GM12878 (cell line): ENCODE results near the gene PLEKHJ1. TPM values are rescaled to one million over a fixed set of nuclear protein-coding genes. Genes with fewer than 3 reads are reported as not detected.

ENCODE experiments used
- ATAC-seq: fragments of 200-7000 bp; cut with Tn5 transposase; 3 replicates; pipeline ENCODE4 v1.9.1; 2020; ENCODE audit warnings: mild to moderate bottlenecking, moderate library complexity
- BruUV-seq: library from RNA; stranded (reverse); fragments of 400-500 nt; replicated peaks from 2 replicates; lab custom pipeline; 2021; lab: Mats Ljungman, UMichigan
- CTCF ChIA-PET: fragments of 300-600 bp; sonication (Branson Sonifier 250); formaldehyde crosslinking; extraction: SDS; loops from one replicate; lab custom pipeline; 2021; ENCODE audit warnings: inconsistent platforms; lab: Yijun Ruan, JAX
- POLR2A ChIA-PET: fragments of 350-600 bp; formaldehyde crosslinking; extraction: SDS; loops from one replicate; lab custom pipeline; 2021; ENCODE audit warnings: inconsistent platforms; lab: Charles Lee
- RAD21 ChIA-PET: fragments of 300-600 bp; sonication (Branson Sonifier 250); formaldehyde crosslinking; loops from one replicate; lab custom pipeline; 2023; ENCODE audit warnings: antibody characterized with exemption; ENCODE audit not compliant: unreplicated experiment; lab: Charles Lee
- SMC1A ChIA-PET: fragments of 300-600 bp; sonication (Branson Sonifier 250); formaldehyde crosslinking; loops from one replicate; lab custom pipeline; 2023; ENCODE audit not compliant: unreplicated experiment, uncharacterized antibody; lab: Charles Lee
- DNase-seq: peaks from one replicate; pipeline ENCODE4 v3.0.0-alpha.2; 2011; ENCODE audit warnings: low read depth, low spot score
- FAIRE-seq: peaks from 3 replicates; lab custom pipeline; 2011; peaks lifted over from hg19 to GRCh38; lab: Jason Lieb, UNC
- H2AFZ ChIP-seq: 2 replicates; pipeline ENCODE4 v1.6.0; 2011; ENCODE audit warnings: low read depth, low read length, control low read depth; ENCODE audit not compliant: control insufficient read depth
- H3K27ac ChIP-seq: 2 replicates; pipeline ENCODE4 v1.5.1; 2011; ENCODE audit warnings: control low read depth; ENCODE audit not compliant: control insufficient read depth, insufficient read depth
- H3K27me3 ChIP-seq, 2 experiments: replicated peaks in 1 of 2; 2 replicates each; pipeline versions ENCODE4 v1.6.0 to v1.6.1; 2011; ENCODE audit warnings: low read length in 1 of 2; ENCODE audit not compliant: control insufficient read depth in 2 of 2, insufficient read depth in 2 of 2
- H3K36me3 ChIP-seq, 2 experiments: 2 replicates each; pipeline ENCODE4 v1.5.1; 2011; ENCODE audit warnings: low read length in 1 of 2; ENCODE audit not compliant: control insufficient read depth in 2 of 2, insufficient read depth in 2 of 2
- H3K4me1 ChIP-seq: 2 replicates; pipeline ENCODE4 v1.6.1; 2011; ENCODE audit warnings: mild to moderate bottlenecking, low read length, moderate library complexity, mixed read lengths; ENCODE audit not compliant: control insufficient read depth, insufficient read depth
- H3K4me2 ChIP-seq: 2 replicates; pipeline ENCODE4 v1.6.0; 2011; ENCODE audit warnings: control low read depth; ENCODE audit not compliant: control insufficient read depth, insufficient read depth
- H3K4me3 ChIP-seq: fragments of 200-600 bp; sonication (generic); 2 replicates; pipeline ENCODE4 v1.5.1; 2016
- H3K79me2 ChIP-seq: 2 replicates; pipeline ENCODE4 v1.6.0; 2011; ENCODE audit warnings: low read length; ENCODE audit not compliant: control insufficient read depth, insufficient read depth
- H3K9ac ChIP-seq: 2 replicates; pipeline ENCODE4 v1.8.0; 2011; ENCODE audit warnings: low read length, control low read depth, mixed read lengths; ENCODE audit not compliant: control insufficient read depth, insufficient read depth
- H3K9me3 ChIP-seq: replicated peaks from 3 replicates; pipeline ENCODE4 v1.5.1; 2011; ENCODE audit warnings: mild to moderate bottlenecking, low read length; ENCODE audit not compliant: control insufficient read depth, insufficient read depth
- H4K20me1 ChIP-seq: 2 replicates; pipeline ENCODE4 v1.6.0; 2011; ENCODE audit not compliant: control insufficient read depth, insufficient read depth
- MXI1 ChIP-seq: fragments of 150-350 bp; IDR thresholded peaks from 2 replicates; pipeline ENCODE4 v1.6.1; 2011; ENCODE audit warnings: low read depth, mild to moderate bottlenecking, inconsistent platforms, low read length, improper control_type of control experiment
- POLR2A ChIP-seq: IDR thresholded peaks from 2 replicates; pipeline ENCODE4 v1.6.1; 2011; ENCODE audit warnings: low read depth, mild to moderate bottlenecking, low read length
- POLR2AphosphoS2 ChIP-seq: IDR thresholded peaks from 2 replicates; pipeline ENCODE4 v1.6.1; 2011; ENCODE audit warnings: low read depth, mild to moderate bottlenecking, low read length, improper control_type of control experiment, moderate library complexity
- POLR2AphosphoS5 ChIP-seq: IDR thresholded peaks from 2 replicates; pipeline ENCODE4 v1.6.1; 2011; ENCODE audit warnings: mild to moderate bottlenecking, low read length, inconsistent platforms
- SREBF1 ChIP-seq: IDR thresholded peaks from 2 replicates; pipeline ENCODE4 v1.6.1; 2012; ENCODE audit warnings: mild to moderate bottlenecking, low read length
- ZZZ3 ChIP-seq: IDR thresholded peaks from 2 replicates; pipeline ENCODE4 v1.6.1; 2011; ENCODE audit warnings: low read depth; ENCODE audit not compliant: control insufficient read depth, insufficient read length
- WGBS: methylation state at CpG from one replicate; pipeline ENCODE4 v1.1.6; 2016; ENCODE audit warnings: low lambda C conversion rate; ENCODE audit not compliant: insufficient replicate concordance, insufficient coverage; ENCODE audit errors: missing lambda C conversion rate; 5-methylcytosine and 5-hydroxymethylcytosine counted together
- in situ Hi-C: fragments of 300-500 bp; cut with MboI; formaldehyde crosslinking; loops from 9 replicates; pipeline ENCODE4 v1.14.3; 2018; ENCODE audit warnings: mixed read lengths
- intact Hi-C: fragments of 100-400 bp; cut with micrococcal nuclease; formaldehyde crosslinking; loops from one replicate; pipeline ENCODE4 v1.14.2; 2022; ENCODE audit not compliant: unreplicated experiment
- polyA plus RNA-seq, 11 experiments: library from polyadenylated mRNA; depleted of rRNA in 4 of 11; unstranded in 6 of 11; stranded (reverse) in 5 of 11; fragments of >200 nt; fragmentation: Nextera tagmentation in 4 of 11; fragmentation: Illumina TruSeq in 1 of 11; extraction: Ambion mirVana in 4 of 11; extraction: Trizol in 1 of 11; gene quantifications; 1 replicate in 1 of 11; 2 replicates in 10 of 11; pipeline versions ENCODE4 v1.2.1 to v1.2.3, GENCODE V29; 2011 to 2016; ENCODE audit warnings: inconsistent platforms in 2 of 11, missing spikeins in 2 of 11, low read depth in 1 of 11
- total RNA-seq, 4 experiments: library from RNA; depleted of rRNA in 3 of 4; stranded (reverse); fragments of >200 nt in 3 of 4; fragmentation: Illumina TruSeq in 1 of 4; extraction: Trizol in 1 of 4; gene quantifications; 2 replicates each; pipeline versions ENCODE4 v1.2.1 to v1.2.3, GENCODE V29; 2013 to 2021
- TF ChIP-seq, protein P1 (sequence below): IDR thresholded peaks from 2 replicates; pipeline ENCODE4 v1.6.1; 2012; ENCODE audit warnings: low read depth, low read length, improper control_type of control experiment
- TF ChIP-seq, protein P2 (sequence below): fragments of 450-650 bp; conservative IDR thresholded peaks from 2 replicates; pipeline ENCODE4 v1.6.1; 2017; ENCODE audit warnings: mild to moderate bottlenecking, moderate library complexity

PLEKHJ1 gene
- total and polyA plus RNA-seq, 10 of the 15 experiments (the other 5 are each of a cell fraction or from before 2014, with no cell fraction given), result 1.3 to 133 (median 75.0) TPM

DNA sequence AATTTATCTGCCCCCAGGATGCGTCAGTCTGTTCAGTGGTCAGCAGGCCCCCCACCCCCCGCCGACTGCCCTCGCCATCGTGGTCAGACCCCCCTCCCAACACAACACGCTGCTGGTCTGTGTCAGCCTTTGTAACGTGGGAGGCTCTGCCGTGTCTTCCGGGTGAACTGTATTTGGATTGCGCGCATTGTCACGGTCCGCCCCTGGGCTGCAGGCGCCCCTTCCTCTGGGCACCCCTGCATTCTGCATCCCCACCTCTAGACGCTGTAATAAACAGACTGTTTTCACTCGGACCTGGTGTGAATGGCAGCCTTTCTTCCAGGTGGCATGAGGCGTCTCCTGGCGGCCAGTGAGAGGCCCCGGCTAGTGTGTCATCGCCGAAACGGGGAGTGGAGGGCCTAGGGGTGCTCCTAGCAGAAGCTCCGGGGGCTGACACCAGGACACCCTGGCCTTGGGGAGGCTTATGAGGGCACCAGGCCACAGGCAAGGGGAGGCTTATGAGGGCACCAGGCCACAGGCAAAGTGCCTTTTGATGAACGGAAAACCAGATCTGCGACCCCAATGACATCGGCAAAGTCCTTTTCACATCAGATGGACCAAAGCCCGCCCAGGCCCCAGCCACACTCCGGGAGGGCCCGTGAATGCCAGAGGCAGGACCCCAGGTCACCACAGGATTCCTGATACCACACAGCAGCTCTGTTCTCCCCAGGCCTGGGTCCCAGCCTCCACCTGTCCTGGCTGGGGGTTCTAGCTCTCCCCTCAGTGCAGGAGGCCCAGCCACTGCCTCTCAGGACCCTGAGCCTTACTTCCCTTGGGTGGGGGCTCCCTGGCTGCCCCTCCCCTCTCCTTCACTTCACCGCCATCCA is 3.6 kb downstream of the PLEKHJ1 start:
- no peaks in the 10 kb centered on the region for H3K27me3 ChIP-seq
- no peak overlapping the region for H2AFZ ChIP-seq
- H3K9ac ChIP-seq, result no peak overlapping the region
- no TSS peak for BruUV-seq
- FAIRE-seq, result no peak
- POLR2A ChIA-PET, result interaction anchor here (0.6 to 1.1 kb wide), 2 partner anchors 75 to 94 kb away, joined by 3 to 4 read pairs; no protein-coding TSS in a partner anchor
- no peak for DNase-seq
- ATAC-seq, result no peak
- no peaks in the 10 kb centered on the region for H3K9me3 ChIP-seq
- H3K4me2 ChIP-seq, result 0 out of 2 replicates have a peak overlapping the region, but pooled peaks have one; percentile 33
- peaks cover 41% of the 10 kb centered on the region for H3K79me2 ChIP-seq
- intact Hi-C loops, result loop anchor here (10.0 kb wide), 1 partner anchor 138 kb away; the partner anchor contains the start of genes IZUMO4 and MOB3A
- no peak overlapping the region for H3K27ac ChIP-seq
- SMC1A ChIA-PET, result interaction anchor here (0.9 to 3.8 kb wide), 3 partner anchors 61 to 80 kb away, joined by 3 to 19 read pairs (median 5); no protein-coding TSS in a partner anchor
- WGBS, result 85% methylated on average over 30 of the region's 30 CpGs
- no peak overlapping the region for H3K4me3 ChIP-seq
- H4K20me1 ChIP-seq, result no peaks in the 10 kb centered on the region; the same call in 1 of the 2 replicates
- H3K36me3 ChIP-seq, result peaks cover 0 to 30% of the 10 kb centered on the region in 2 experiments; a peak in 3 of 4 replicates
- RAD21 ChIA-PET, result interaction anchor here (1.2 to 4.0 kb wide), 2 partner anchors 60 to 78 kb away, joined by 3 to 39 read pairs; no protein-coding TSS in a partner anchor
- CTCF ChIA-PET, result interaction anchor here (0.9 to 3.7 kb wide), 2 partner anchors 78 to 87 kb away, joined by 3 to 35 read pairs; no protein-coding TSS in a partner anchor
- in situ Hi-C loops, result loop anchor here (5.0 kb wide), 1 partner anchor 85 kb away; no protein-coding TSS in a partner anchor
- H3K4me1 ChIP-seq, result peaks cover 14% of the 10 kb centered on the region
- TF ChIP-seq POLR2AphosphoS5 (peak; percentile 41), SREBF1 (no peak), POLR2A (peak; percentile 6; the same call in 1 of the 2 replicates), POLR2AphosphoS2 (0 out of 2 replicates have a peak, but pooled peaks have one; percentile 59), MXI1 (no peak), ZZZ3 (no peak)
- TF ChIP-seq, protein P1, sequence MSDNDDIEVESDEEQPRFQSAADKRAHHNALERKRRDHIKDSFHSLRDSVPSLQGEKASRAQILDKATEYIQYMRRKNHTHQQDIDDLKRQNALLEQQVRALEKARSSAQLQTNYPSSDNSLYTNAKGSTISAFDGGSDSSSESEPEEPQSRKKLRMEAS, result no peak
- TF ChIP-seq, protein P2, sequence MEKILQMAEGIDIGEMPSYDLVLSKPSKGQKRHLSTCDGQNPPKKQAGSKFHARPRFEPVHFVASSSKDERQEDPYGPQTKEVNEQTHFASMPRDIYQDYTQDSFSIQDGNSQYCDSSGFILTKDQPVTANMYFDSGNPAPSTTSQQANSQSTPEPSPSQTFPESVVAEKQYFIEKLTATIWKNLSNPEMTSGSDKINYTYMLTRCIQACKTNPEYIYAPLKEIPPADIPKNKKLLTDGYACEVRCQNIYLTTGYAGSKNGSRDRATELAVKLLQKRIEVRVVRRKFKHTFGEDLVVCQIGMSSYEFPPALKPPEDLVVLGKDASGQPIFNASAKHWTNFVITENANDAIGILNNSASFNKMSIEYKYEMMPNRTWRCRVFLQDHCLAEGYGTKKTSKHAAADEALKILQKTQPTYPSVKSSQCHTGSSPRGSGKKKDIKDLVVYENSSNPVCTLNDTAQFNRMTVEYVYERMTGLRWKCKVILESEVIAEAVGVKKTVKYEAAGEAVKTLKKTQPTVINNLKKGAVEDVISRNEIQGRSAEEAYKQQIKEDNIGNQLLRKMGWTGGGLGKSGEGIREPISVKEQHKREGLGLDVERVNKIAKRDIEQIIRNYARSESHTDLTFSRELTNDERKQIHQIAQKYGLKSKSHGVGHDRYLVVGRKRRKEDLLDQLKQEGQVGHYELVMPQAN, result no peak
- TF ChIP-seq, all 136 proteins: peak for 3
